B cell (primary cell): ENCODE data around the gene UQCC5. TPM values are rescaled to one million over a fixed set of nuclear protein-coding genes. Genes with fewer than 3 reads are reported as not detected.

ENCODE experiments used
- ATAC-seq: fragments of 200-7000 bp; cut with Tn5 transposase; one replicate; pipeline ENCODE4 v1.10.0; 2021; ENCODE audit warnings: low read depth, mild to moderate bottlenecking, moderate number of reproducible peaks, moderate library complexity
- CTCF ChIA-PET: fragments of 350-600 bp; sonication (Branson Sonifier 250); formaldehyde crosslinking; loops from one replicate; lab custom pipeline; 2021; ENCODE audit warnings: antibody characterized with exemption, inconsistent platforms; lab: Charles Lee
- POLR2A ChIA-PET: fragments of 350-600 bp; sonication (Branson Sonifier 250); formaldehyde crosslinking; loops from one replicate; lab custom pipeline; 2021; ENCODE audit warnings: antibody characterized with exemption; lab: Charles Lee
- DNase-seq: peaks from one replicate; pipeline ENCODE4 v3.0.0; 2013
- H2AFZ ChIP-seq: 2 replicates; pipeline ENCODE4 v1.6.1; 2012; ENCODE audit warnings: mild to moderate bottlenecking, low read depth, low read length; ENCODE audit not compliant: insufficient read depth, poor library complexity, severe bottlenecking
- H3K27ac ChIP-seq, 2 donors: 1 replicate in 1 of 2; 2 replicates in 1 of 2; pipeline ENCODE4 v1.5.1; 2012 to 2013; ENCODE audit warnings: low read length in 2 of 2, mild to moderate bottlenecking in 2 of 2, moderate library complexity in 1 of 2
- H3K27me3 ChIP-seq, 4 experiments: fragments of 200-600 bp in 1 of 4; sonication (generic) in 1 of 4; replicated peaks in 1 of 4; 1 replicate in 2 of 4; 2 replicates in 2 of 4; pipeline versions ENCODE4 v1.6.1 to v1.7.0; 2013 to 2016; ENCODE audit warnings: low read length in 3 of 4, mild to moderate bottlenecking in 2 of 4, mixed read lengths in 1 of 4, moderate library complexity in 1 of 4; ENCODE audit not compliant: insufficient read depth in 4 of 4, control insufficient read depth in 3 of 4; ENCODE audit errors: control extremely low read depth in 1 of 4
- H3K36me3 ChIP-seq, 2 experiments: replicated peaks in 1 of 2; 1 replicate in 1 of 2; 2 replicates in 1 of 2; pipeline versions ENCODE4 v1.6.1 to v1.7.1; 2013; ENCODE audit warnings: low read length in 1 of 2; ENCODE audit not compliant: insufficient read depth in 2 of 2, control insufficient read depth in 1 of 2; ENCODE audit errors: control extremely low read depth in 1 of 2, extremely low read depth in 1 of 2
- H3K4me1 ChIP-seq, 2 donors: fragments of 200-600 bp in 1 of 2; sonication (generic) in 1 of 2; 1 replicate in 1 of 2; 2 replicates in 1 of 2; pipeline versions ENCODE4 v1.5.1 to v1.6.1; 2013 to 2017; ENCODE audit warnings: low read length in 2 of 2; ENCODE audit not compliant: control insufficient read depth in 2 of 2, insufficient read depth in 2 of 2
- H3K4me2 ChIP-seq: replicated peaks from 2 replicates; pipeline ENCODE3; 2012; ENCODE audit warnings: mild to moderate bottlenecking, low read depth, low read length; ENCODE audit not compliant: poor library complexity, severe bottlenecking
- H3K4me3 ChIP-seq, 5 experiments: fragments of 200-600 bp in 1 of 5; sonication (generic) in 1 of 5; 1 replicate in 3 of 5; 2 replicates in 2 of 5; pipeline versions ENCODE4 v1.5.1 to v1.7.0; 2011 to 2016; ENCODE audit warnings: low read length in 4 of 5, mild to moderate bottlenecking in 4 of 5, low read depth in 2 of 5, control low read depth in 1 of 5, moderate library complexity in 1 of 5; ENCODE audit not compliant: insufficient read depth in 1 of 5; ENCODE audit errors: control extremely low read depth in 1 of 5, extremely low read depth in 1 of 5
- H3K79me2 ChIP-seq: fragments of 200-600 bp; sonication (generic); one replicate; pipeline ENCODE4 v1.6.0; 2016; ENCODE audit warnings: low read length; ENCODE audit not compliant: control insufficient read depth, insufficient read depth
- H3K9ac ChIP-seq: fragments of 200-600 bp; sonication (generic); 2 replicates; pipeline ENCODE4 v1.6.1; 2017; ENCODE audit warnings: mild to moderate bottlenecking, low read length, moderate library complexity
- H3K9me3 ChIP-seq, 3 donors: one replicate each; pipeline versions ENCODE4 v1.6.1 to v1.7.1; 2013; ENCODE audit warnings: low read length in 2 of 3; ENCODE audit not compliant: control insufficient read depth in 2 of 3, insufficient read depth in 1 of 3; ENCODE audit errors: control extremely low read depth in 1 of 3
- H4K20me1 ChIP-seq: 2 replicates; pipeline ENCODE4 v1.6.0; 2012; ENCODE audit warnings: mild to moderate bottlenecking, low read length; ENCODE audit not compliant: insufficient read depth, control insufficient read depth, poor library complexity, severe bottlenecking
- H3K27ac Mint-ChIP-seq: one replicate; pipeline ENCODE4 v1.8.0; 2021; ENCODE audit warnings: mixed read lengths
- H3K27me3 Mint-ChIP-seq: one replicate; pipeline ENCODE4 v1.8.0; 2021; ENCODE audit warnings: mixed read lengths
- H3K4me1 Mint-ChIP-seq: one replicate; pipeline ENCODE4 v1.8.0; 2021; ENCODE audit warnings: mixed read lengths
- H3K4me3 Mint-ChIP-seq: one replicate; pipeline ENCODE4 v1.8.0; 2021; ENCODE audit warnings: mixed read lengths
- H3K9me3 Mint-ChIP-seq: one replicate; pipeline ENCODE4 v1.8.0; 2022; ENCODE audit warnings: mixed read lengths; ENCODE audit not compliant: insufficient read depth
- CTCF ChIP-seq: fragments of 200-600 bp; IDR thresholded peaks from one replicate; pipeline ENCODE4 v1.8.0; 2022; ENCODE audit warnings: antibody characterized with exemption, mild to moderate bottlenecking
- EZH2 ChIP-seq: IDR thresholded peaks from 2 replicates; pipeline ENCODE4 v1.6.1; 2012; ENCODE audit warnings: borderline replicate concordance, low read depth, mild to moderate bottlenecking, moderate library complexity, low read length; ENCODE audit not compliant: insufficient read depth, poor library complexity, severe bottlenecking
- WGBS: methylation state at CpG from one replicate; pipeline ENCODE4 v1.1.5; 2013; ENCODE audit warnings: missing lambda C conversion rate; ENCODE audit not compliant: insufficient coverage; 5-methylcytosine and 5-hydroxymethylcytosine counted together
- intact Hi-C: fragments of 100-400 bp; cut with micrococcal nuclease; formaldehyde crosslinking; loops from one replicate; pipeline ENCODE4 v1.10.0; 2022
- polyA plus RNA-seq: library from polyadenylated mRNA; depleted of rRNA; stranded (reverse); fragments of >200 nt; gene quantifications from 2 replicates; pipeline ENCODE4 v1.2.3, GENCODE V29; 2012
- total RNA-seq, 2 donors: library from RNA; stranded (reverse); fragments of 120-200 nt in 1 of 2; gene quantifications; 1 replicate in 1 of 2; 2 replicates in 1 of 2; pipeline versions ENCODE4 v1.2.3 to v1.2.4, GENCODE V29; 2013 to 2022

Gene UQCC5
- total and polyA plus RNA-seq, 2 donors (not counting 1 experiment from before 2014, with no cell fraction given) = 1.1 to 10.3 TPM

DNA sequence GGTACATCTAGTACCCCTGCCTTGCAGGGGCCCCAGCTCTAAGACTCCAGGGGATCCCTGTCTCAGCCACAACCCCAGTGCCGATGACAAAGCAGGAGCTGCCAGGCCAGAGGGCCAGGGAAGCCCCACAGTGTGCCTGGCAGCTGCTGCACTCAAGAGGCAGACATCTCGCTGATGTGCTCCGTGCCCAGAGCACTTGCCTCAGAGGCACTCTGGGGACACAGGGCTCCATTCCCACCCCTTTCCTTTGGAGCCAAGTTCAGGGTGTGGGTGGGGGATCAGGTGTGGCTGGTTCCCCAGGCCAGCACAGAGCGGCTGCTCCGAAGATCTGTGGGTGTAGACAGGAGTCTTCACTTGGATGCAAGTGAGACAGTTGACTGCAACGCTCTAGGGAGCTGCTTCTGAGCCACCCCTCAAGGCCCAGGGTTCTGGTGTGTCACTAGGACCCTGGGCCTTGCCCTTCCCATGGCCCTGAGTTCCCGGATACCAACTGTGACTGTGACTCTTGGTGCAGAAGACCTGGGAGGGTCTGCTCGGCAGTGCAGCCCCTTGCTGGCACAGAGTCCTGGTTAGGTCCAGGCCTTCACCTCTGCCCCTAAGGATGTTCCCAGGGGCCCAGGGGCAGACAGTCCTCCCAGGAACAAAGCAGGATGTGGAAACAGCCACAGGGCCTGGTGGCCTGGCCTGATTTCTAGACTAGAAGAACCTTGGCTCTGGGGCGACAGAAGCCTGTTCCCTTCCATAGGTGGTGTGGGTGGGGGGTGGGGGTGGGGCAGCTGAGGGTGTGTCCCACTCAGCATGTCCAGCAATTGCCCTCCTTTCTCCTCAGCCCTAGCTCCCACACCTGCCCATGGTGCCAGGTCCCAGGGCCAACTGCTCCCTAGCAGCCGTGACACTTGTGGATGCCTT, 5.2 kb upstream of the UQCC5 start:
- Histone ChIP-seq H2AFZ (no peak overlapping the region), H3K36me3 (no peaks in the 10 kb centered on the region), H3K79me2 (no peaks in the 10 kb centered on the region), H3K27me3 (peaks cover 0 to 13% (median 0%) of the 10 kb centered on the region in 4 experiments), H3K27ac (no peak overlapping the region), H3K4me2 (no peak overlapping the region), H4K20me1 (no peaks in the 10 kb centered on the region), H3K4me3 (no peak overlapping the region), H3K4me1 (peaks cover 14 to 28% of the 10 kb centered on the region in 2 donors), H3K9me3 (no peaks in the 10 kb centered on the region), H3K9ac (no peak overlapping the region)
- TF ChIP-seq EZH2 (no peak), CTCF (no peak)
- Mint-ChIP-seq H3K27me3 (no peaks in the 10 kb centered on the region), H3K4me3 (no peak overlapping the region), H3K9me3 (no peaks in the 10 kb centered on the region), H3K4me1 (peaks cover 14% of the 10 kb centered on the region), H3K27ac (no peak overlapping the region)
- DNase-seq = no peak
- ChIA-PET CTCF (no interaction called here), POLR2A (no interaction called here)
- intact Hi-C loops = loop anchor here (10.0 kb wide), 3 partner anchors 476 to 1136 kb away; partner anchors contain the start of genes DUSP7, PRKCD and RBM15B
- WGBS = 90% methylated on average over 9 of the region's 10 CpGs
- no peak for ATAC-seq
